HepG2 (cell line): Measurements from ENCODE around the gene REM2. TPM values are rescaled to one million over a fixed set of nuclear protein-coding genes. Genes with fewer than 3 reads are reported as not detected.
A peak's percentile ranks its signal among the peaks of the same experiment; 100 is the strongest.

ENCODE experiments used
- ADNP ChIP-seq: sonication (generic); formaldehyde crosslinking; IDR thresholded peaks from 2 replicates; pipeline ENCODE4 v1.4.0; 2020; ENCODE audit warnings: missing genetic modification reagents
- AGO2 ChIP-seq: fragments of 200-400 bp; formaldehyde crosslinking; optimal IDR thresholded peaks from 2 replicates; pipeline ENCODE3; 2017; ENCODE audit warnings: mild to moderate bottlenecking, low read depth, low read length, moderate library complexity
- ARID2 ChIP-seq: sonication (generic); formaldehyde crosslinking; IDR thresholded peaks from 2 replicates; pipeline ENCODE4 v1.8.1; 2022; ENCODE audit warnings: mild to moderate bottlenecking, missing genetic modification reagents, borderline replicate concordance
- ATAD3A ChIP-seq: sonication (generic); formaldehyde crosslinking; IDR thresholded peaks from 2 replicates; pipeline ENCODE4 v1.4.0; 2020; ENCODE audit warnings: missing genetic modification reagents
- ATM ChIP-seq: fragments of 450-650 bp; IDR thresholded peaks from 2 replicates; pipeline ENCODE4 v1.7.1; 2017; ENCODE audit warnings: mild to moderate bottlenecking, borderline replicate concordance
- RXRB ChIP-seq: IDR thresholded peaks from 2 replicates; pipeline ENCODE4 v1.6.1; 2016; ENCODE audit warnings: borderline replicate concordance, missing genetic modification reagents, missing compliant biosample characterization
- SMC3 ChIP-seq: IDR thresholded peaks from 2 replicates; pipeline ENCODE4 v1.6.1; 2011; ENCODE audit warnings: low read length, improper control_type of control experiment
- TAF1 ChIP-seq: sonication (generic); formaldehyde crosslinking; IDR thresholded peaks from 2 replicates; pipeline ENCODE4 v1.4.0; 2020; ENCODE audit warnings: missing genetic modification reagents
- TOPORS ChIP-seq: sonication (generic); formaldehyde crosslinking; IDR thresholded peaks from 2 replicates; pipeline ENCODE4 v1.8.0; 2023; ENCODE audit warnings: mild to moderate bottlenecking, missing genetic modification reagents
- ZBTB7B ChIP-seq: sonication (generic); formaldehyde crosslinking; IDR thresholded peaks from 2 replicates; pipeline ENCODE4 v1.4.0; 2020; ENCODE audit warnings: missing genetic modification reagents
- ZBTB8A ChIP-seq: sonication (generic); formaldehyde crosslinking; IDR thresholded peaks from 2 replicates; pipeline ENCODE4 v1.4.0; 2020; ENCODE audit warnings: mild to moderate bottlenecking, low read depth, missing genetic modification reagents, borderline replicate concordance
- ZKSCAN8 ChIP-seq: IDR thresholded peaks from 2 replicates; pipeline ENCODE4 v1.6.1; 2016; ENCODE audit warnings: borderline replicate concordance, missing genetic modification reagents, missing compliant biosample characterization
- ZNF331 ChIP-seq: sonication (generic); formaldehyde crosslinking; IDR thresholded peaks from 2 replicates; pipeline ENCODE4 v1.4.0; 2020; ENCODE audit warnings: missing genetic modification reagents
- ZNF337 ChIP-seq: sonication (generic); formaldehyde crosslinking; IDR thresholded peaks from 2 replicates; pipeline ENCODE4 v1.5.1; 2020; ENCODE audit warnings: missing genetic modification reagents, low read depth, mild to moderate bottlenecking, borderline replicate concordance
- ZNF629 ChIP-seq: sonication (generic); formaldehyde crosslinking; conservative IDR thresholded peaks from 2 replicates; pipeline ENCODE4 v1.5.0; 2020; ENCODE audit warnings: missing genetic modification reagents
- ZNF7 ChIP-seq: IDR thresholded peaks from 2 replicates; pipeline ENCODE4 v1.6.1; 2016; ENCODE audit warnings: missing biosample characterization, missing genetic modification reagents
- ZNF737 ChIP-seq: sonication (generic); formaldehyde crosslinking; IDR thresholded peaks from 2 replicates; pipeline ENCODE4 v1.5.0; 2020; ENCODE audit warnings: missing genetic modification reagents, mild to moderate bottlenecking, borderline replicate concordance
- ZNF747 ChIP-seq: sonication (generic); formaldehyde crosslinking; IDR thresholded peaks from 2 replicates; pipeline ENCODE4 v1.8.1; 2023; ENCODE audit warnings: missing genetic modification reagents, mild to moderate bottlenecking, borderline replicate concordance
- polyA plus RNA-seq, 8 experiments: library from polyadenylated mRNA; depleted of rRNA in 3 of 8; stranded (reverse) in 7 of 8; unstranded in 1 of 8; fragments of >200 nt; fragmentation: Illumina TruSeq in 4 of 8; extraction: Trizol in 4 of 8; gene quantifications; 2 replicates each; pipeline versions ENCODE4 v1.2.1 to v1.2.3, GENCODE V29; 2011 to 2016; ENCODE audit warnings: low read depth in 4 of 8, missing spikeins in 1 of 8, mixed read lengths in 1 of 8; ENCODE audit not compliant: insufficient read depth in 1 of 8
- total RNA-seq, 5 experiments: library from RNA; depleted of rRNA; stranded (reverse); fragments of >200 nt; fragmentation: Illumina TruSeq; extraction: Trizol; gene quantifications; 2 replicates each; pipeline ENCODE4 v1.2.3, GENCODE V29; 2016; ENCODE audit warnings: low read depth in 1 of 5
- TF ChIP-seq, protein P1 (sequence below): sonication (generic); formaldehyde crosslinking; IDR thresholded peaks from 2 replicates; pipeline ENCODE4 v1.4.0; 2020; ENCODE audit warnings: mild to moderate bottlenecking, missing genetic modification reagents
- TF ChIP-seq, protein P2 (sequence below): sonication (generic); formaldehyde crosslinking; IDR thresholded peaks from 2 replicates; pipeline ENCODE4 v1.8.0; 2022; ENCODE audit warnings: mild to moderate bottlenecking, missing genetic modification reagents, moderate library complexity
- TF ChIP-seq, protein P3 (sequence below): IDR thresholded peaks from 2 replicates; pipeline ENCODE4 v1.6.1; 2016; ENCODE audit warnings: low read depth
- TF ChIP-seq, protein P4 (sequence below): sonication (generic); formaldehyde crosslinking; IDR thresholded peaks from 2 replicates; pipeline ENCODE4 v1.5.0; 2020; ENCODE audit warnings: mild to moderate bottlenecking, missing genetic modification reagents

REM2 gene
- total and polyA plus RNA-seq, 2 of the 13 experiments (the other 11 are each of a cell fraction or from before 2014, with no cell fraction given), result 0.20 TPM; not detected in 1

DNA sequence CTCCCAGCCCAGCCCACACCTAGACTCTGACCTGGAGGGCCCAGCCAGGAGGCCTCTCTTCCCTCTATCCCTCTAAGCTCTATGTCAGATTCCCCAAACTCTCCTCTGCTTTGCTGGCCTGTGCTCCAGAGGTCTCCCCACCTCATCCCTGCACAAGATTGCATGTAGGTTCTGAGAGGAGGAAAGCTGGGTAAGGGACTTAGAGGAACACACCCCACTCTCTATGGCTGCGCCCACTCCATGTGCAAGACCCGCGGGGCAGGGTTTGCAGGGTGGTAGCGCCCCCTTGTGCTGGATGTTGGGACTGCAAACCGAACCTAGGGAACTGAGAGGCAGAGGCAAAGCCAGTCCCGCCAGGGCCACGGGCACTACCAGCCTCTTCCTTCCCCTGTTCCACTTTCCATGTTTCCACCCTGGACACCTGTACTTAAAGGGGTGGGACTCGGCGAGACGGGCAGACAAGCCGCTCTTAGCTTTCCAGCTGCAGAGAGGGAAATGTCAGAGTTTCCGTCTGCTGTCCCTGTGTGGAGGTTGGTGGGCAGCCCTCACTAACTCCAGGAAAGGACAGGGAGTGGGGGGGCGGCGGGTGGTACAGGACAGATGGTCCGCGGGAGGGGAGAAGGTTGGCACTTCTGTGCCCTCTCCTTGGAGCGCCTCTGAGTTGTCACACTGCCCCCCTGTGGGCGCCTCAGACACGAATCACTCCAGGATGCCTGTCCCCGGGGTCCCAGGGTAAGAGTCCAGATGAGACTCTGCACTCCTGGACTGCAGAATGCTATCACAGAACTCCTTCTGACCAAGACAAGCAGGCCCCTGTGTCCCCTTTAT lies 29.9 kb upstream of the REM2 start (continued):
- TF ChIP-seq, protein P1, sequence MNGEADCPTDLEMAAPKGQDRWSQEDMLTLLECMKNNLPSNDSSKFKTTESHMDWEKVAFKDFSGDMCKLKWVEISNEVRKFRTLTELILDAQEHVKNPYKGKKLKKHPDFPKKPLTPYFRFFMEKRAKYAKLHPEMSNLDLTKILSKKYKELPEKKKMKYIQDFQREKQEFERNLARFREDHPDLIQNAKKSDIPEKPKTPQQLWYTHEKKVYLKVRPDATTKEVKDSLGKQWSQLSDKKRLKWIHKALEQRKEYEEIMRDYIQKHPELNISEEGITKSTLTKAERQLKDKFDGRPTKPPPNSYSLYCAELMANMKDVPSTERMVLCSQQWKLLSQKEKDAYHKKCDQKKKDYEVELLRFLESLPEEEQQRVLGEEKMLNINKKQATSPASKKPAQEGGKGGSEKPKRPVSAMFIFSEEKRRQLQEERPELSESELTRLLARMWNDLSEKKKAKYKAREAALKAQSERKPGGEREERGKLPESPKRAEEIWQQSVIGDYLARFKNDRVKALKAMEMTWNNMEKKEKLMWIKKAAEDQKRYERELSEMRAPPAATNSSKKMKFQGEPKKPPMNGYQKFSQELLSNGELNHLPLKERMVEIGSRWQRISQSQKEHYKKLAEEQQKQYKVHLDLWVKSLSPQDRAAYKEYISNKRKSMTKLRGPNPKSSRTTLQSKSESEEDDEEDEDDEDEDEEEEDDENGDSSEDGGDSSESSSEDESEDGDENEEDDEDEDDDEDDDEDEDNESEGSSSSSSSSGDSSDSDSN (CRISPR knock-in tag), result peak; percentile 60; the same call in 1 of the 2 replicates
- TF ChIP-seq AGO2, result no peak
- TF ChIP-seq, protein P2, sequence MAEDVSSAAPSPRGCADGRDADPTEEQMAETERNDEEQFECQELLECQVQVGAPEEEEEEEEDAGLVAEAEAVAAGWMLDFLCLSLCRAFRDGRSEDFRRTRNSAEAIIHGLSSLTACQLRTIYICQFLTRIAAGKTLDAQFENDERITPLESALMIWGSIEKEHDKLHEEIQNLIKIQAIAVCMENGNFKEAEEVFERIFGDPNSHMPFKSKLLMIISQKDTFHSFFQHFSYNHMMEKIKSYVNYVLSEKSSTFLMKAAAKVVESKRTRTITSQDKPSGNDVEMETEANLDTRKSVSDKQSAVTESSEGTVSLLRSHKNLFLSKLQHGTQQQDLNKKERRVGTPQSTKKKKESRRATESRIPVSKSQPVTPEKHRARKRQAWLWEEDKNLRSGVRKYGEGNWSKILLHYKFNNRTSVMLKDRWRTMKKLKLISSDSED (CRISPR knock-in tag), result no peak
- peak; percentile 55; the same call in 1 of the 2 replicates for TF ChIP-seq ATAD3A (CRISPR knock-in tag)
- TF ChIP-seq ATM, result no peak
- TF ChIP-seq ZKSCAN8, result peak; percentile 47; the same call in 1 of the 2 replicates
- 0 out of 2 replicates have a peak, but pooled peaks have one; percentile 33 for TF ChIP-seq ADNP (CRISPR knock-in tag)
- peak; percentile 98 for TF ChIP-seq ZBTB7B (CRISPR knock-in tag)
- TF ChIP-seq ZNF747 (CRISPR knock-in tag), result no peak
- TF ChIP-seq, protein P3, sequence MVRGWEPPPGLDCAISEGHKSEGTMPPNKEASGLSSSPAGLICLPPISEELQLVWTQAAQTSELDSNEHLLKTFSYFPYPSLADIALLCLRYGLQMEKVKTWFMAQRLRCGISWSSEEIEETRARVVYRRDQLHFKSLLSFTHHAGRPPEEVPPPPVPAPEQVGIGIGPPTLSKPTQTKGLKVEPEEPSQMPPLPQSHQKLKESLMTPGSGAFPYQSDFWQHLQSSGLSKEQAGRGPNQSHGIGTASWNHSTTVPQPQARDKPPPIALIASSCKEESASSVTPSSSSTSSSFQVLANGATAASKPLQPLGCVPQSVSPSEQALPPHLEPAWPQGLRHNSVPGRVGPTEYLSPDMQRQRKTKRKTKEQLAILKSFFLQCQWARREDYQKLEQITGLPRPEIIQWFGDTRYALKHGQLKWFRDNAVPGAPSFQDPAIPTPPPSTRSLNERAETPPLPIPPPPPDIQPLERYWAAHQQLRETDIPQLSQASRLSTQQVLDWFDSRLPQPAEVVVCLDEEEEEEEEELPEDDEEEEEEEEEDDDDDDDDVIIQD (CRISPR knock-in tag), result peak; percentile 86
- peak; percentile 34 for TF ChIP-seq ARID2 (CRISPR knock-in tag)
- TF ChIP-seq SMC3, result peak; percentile 97
- TF ChIP-seq ZNF629 (CRISPR knock-in tag), result 0 out of 2 replicates have a peak, but pooled peaks have one; percentile 14
- no peak for TF ChIP-seq ZNF7 (CRISPR knock-in tag)
- peak; percentile 48; the same call in 1 of the 2 replicates for TF ChIP-seq ZBTB8A (CRISPR knock-in tag)
- peak; percentile 70; the same call in 1 of the 2 replicates for TF ChIP-seq RXRB (CRISPR knock-in tag)
- peak; percentile 62; the same call in 1 of the 2 replicates for TF ChIP-seq TOPORS
- TF ChIP-seq ZNF331 (CRISPR knock-in tag), result 0 out of 2 replicates have a peak, but pooled peaks have one; percentile 89
- TF ChIP-seq ZNF337 (CRISPR knock-in tag), result peak; percentile 93; the same call in 1 of the 2 replicates
- 0 out of 2 replicates have a peak, but pooled peaks have one; percentile 88 for TF ChIP-seq ZNF737 (CRISPR knock-in tag)
- TF ChIP-seq, protein P4, sequence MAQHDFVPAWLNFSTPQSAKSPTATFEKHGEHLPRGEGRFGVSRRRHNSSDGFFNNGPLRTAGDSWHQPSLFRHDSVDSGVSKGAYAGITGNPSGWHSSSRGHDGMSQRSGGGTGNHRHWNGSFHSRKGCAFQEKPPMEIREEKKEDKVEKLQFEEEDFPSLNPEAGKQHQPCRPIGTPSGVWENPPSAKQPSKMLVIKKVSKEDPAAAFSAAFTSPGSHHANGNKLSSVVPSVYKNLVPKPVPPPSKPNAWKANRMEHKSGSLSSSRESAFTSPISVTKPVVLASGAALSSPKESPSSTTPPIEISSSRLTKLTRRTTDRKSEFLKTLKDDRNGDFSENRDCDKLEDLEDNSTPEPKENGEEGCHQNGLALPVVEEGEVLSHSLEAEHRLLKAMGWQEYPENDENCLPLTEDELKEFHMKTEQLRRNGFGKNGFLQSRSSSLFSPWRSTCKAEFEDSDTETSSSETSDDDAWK, result no peak
- no peak; the same call in 1 of the 2 replicates for TF ChIP-seq TAF1 (CRISPR knock-in tag)
